Measurements from ENCODE around the gene IGFBPL1. TPM values are rescaled to one million over a fixed set of nuclear protein-coding genes. Genes with fewer than 3 reads are reported as not detected.

Gene IGFBPL1
- total RNA-seq, 1 donor from 2014 or later: not detected

DNA sequence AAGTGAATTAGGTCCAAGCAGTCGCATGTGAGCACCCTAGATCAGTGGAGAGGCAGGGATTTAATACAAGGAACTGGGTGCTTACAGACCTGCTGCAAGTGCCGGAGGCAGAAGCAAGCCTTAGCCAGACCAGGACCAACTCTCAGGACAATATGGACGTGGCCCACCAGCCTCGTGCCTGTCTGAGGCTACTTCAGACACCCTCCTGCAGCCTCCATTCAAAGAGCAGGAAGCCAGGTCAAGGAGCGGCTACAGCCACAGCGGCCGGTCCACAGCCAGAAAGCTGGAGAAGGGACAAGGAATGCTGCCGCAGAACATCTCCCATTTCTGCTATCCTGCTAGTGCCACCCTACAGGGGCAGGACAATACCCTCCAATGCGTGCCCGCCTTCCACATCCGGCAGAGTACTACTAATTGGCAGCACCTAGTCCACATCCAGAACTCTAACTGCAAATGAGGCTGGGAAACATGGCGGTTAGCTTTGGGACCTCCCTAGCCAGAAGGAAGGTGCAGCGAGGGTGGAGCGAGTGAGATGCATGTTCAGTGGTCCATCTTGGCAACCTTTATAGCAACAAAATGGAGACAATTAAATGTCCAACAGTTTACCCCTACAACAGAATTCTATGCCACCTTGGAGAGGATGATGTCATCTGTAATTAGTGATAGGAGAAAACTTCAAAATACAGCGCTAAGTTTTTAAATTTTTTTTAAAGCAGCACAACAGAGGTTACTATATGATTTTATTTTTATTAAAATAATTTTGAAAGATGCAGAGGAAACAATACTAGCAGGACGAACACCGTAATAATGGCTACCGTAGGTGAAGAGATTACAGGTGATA, 32.8 kb downstream of the IGFBPL1 start:
- DNase-seq (ENCODE audit: extremely low spot score in 2 of 2): no peak
- no peak overlapping the region for H3K27ac ChIP-seq
- H3K27me3 ChIP-seq: no peaks in the 10 kb centered on the region
- H3K36me3 ChIP-seq: peaks cover 0 to 9% of the 10 kb centered on the region in 2 donors
- no peak for TF ChIP-seq POLR2A (IDR thresholded peaks at IDR 0.05)
- TF ChIP-seq POLR2AphosphoS5 (IDR thresholded peaks at IDR 0.05; ENCODE audit: insufficient read depth in 1 of 2, low read depth in 1 of 2): no peak
- TF ChIP-seq, protein P1, sequence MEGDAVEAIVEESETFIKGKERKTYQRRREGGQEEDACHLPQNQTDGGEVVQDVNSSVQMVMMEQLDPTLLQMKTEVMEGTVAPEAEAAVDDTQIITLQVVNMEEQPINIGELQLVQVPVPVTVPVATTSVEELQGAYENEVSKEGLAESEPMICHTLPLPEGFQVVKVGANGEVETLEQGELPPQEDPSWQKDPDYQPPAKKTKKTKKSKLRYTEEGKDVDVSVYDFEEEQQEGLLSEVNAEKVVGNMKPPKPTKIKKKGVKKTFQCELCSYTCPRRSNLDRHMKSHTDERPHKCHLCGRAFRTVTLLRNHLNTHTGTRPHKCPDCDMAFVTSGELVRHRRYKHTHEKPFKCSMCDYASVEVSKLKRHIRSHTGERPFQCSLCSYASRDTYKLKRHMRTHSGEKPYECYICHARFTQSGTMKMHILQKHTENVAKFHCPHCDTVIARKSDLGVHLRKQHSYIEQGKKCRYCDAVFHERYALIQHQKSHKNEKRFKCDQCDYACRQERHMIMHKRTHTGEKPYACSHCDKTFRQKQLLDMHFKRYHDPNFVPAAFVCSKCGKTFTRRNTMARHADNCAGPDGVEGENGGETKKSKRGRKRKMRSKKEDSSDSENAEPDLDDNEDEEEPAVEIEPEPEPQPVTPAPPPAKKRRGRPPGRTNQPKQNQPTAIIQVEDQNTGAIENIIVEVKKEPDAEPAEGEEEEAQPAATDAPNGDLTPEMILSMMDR (IDR thresholded peaks at IDR 0.05): no peak
- H3K4me1 ChIP-seq: peaks cover 16% of the 10 kb centered on the region
- intact Hi-C loops (cut with DNase I): no loop called here
- peak overlapping the region in 1 of 2 donors; percentile 58 for H3K4me3 ChIP-seq
- no peaks in the 10 kb centered on the region for H3K9me3 ChIP-seq

DNA sequence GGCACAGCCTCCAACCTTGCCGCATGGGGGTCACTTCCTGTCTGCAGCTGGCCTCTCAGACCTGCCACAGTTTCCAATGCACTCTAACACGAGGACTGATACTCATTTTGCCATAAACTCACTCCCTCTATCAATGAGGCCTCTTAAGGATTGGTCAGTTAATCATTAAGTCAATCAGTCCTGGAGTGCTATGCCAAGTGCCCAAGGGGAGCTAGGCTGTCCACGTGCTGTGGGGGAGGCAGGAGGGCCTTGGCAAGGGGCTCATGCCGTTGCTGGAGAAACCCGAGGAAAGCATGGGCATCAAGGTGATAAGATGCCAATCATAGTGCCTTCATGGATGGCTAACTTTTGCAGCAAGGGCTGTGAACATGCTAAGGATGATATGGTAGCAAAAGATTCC, 33.4 kb downstream of the IGFBPL1 start:
- no peak for TF ChIP-seq POLR2A (IDR thresholded peaks at IDR 0.05)
- TF ChIP-seq, protein P1 (IDR thresholded peaks at IDR 0.05): no peak
- no peak for TF ChIP-seq POLR2AphosphoS5 (IDR thresholded peaks at IDR 0.05; ENCODE audit: insufficient read depth in 1 of 2, low read depth in 1 of 2)
- Histone ChIP-seq H3K27me3 (no peaks in the 10 kb centered on the region), H3K9me3 (no peaks in the 10 kb centered on the region), H3K27ac (peak overlapping the region; percentile 52), H3K36me3 (peaks cover 0 to 2% of the 10 kb centered on the region in 2 donors), H3K4me3 (no peak overlapping the region), H3K4me1 (peaks cover 16% of the 10 kb centered on the region)
- intact Hi-C loops (cut with DNase I): no loop called here
- DNase-seq (ENCODE audit: extremely low spot score in 2 of 2): no peak

DNA sequence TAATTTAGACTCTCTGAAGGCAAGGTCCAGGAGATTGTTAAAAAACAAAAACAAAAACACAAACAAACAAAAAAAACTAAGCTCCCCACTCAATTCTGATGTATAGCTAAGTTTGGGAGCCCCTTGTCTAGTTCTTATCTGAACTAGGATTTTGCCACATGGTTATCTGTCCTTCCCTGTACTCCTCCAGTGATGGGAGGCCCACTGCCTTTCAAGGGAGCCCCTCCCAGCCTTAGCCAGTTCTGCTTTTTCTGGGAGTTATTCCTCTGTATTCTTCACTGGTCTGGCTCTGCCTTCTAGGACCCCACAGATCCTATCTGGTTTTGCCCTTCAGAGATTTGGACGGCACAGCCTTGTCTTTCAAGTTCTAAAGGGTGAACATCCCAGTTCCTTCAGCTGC, 33.8 kb downstream of the IGFBPL1 start:
- H3K4me1 ChIP-seq: peaks cover 16% of the 10 kb centered on the region
- intact Hi-C loops (cut with DNase I): no loop called here

DNA sequence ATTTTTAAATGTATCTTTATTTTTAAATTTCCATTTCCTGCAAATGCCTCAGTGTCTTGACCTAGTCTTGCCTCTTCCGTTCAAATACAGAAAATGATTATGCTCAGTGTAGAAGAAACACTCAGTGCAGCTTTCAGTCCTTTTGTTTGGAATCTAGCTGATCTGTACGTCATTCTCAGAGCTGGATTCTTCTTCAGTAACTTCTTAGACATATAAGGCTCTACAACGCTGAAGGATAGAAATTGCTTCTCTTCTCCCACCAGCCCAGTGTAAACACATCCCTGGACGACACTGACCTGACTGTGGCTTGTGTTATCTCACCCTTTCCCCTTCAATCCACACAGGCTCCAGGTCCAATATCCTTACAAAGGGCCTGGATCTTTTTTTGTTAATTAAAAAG, 34.9 kb downstream of the IGFBPL1 start:
- TF ChIP-seq, protein P1 (IDR thresholded peaks at IDR 0.05): no peak
- TF ChIP-seq POLR2A (IDR thresholded peaks at IDR 0.05): no peak
- no peak for TF ChIP-seq POLR2AphosphoS5 (IDR thresholded peaks at IDR 0.05; ENCODE audit: insufficient read depth in 1 of 2, low read depth in 1 of 2)
- DNase-seq (ENCODE audit: extremely low spot score in 2 of 2): no peak
- intact Hi-C loops (cut with DNase I): no loop called here
- Histone ChIP-seq H3K9me3 (no peaks in the 10 kb centered on the region), H3K27me3 (no peaks in the 10 kb centered on the region), H3K27ac (peak overlapping the region; percentile 33), H3K4me1 (peaks cover 16% of the 10 kb centered on the region), H3K4me3 (no peak overlapping the region), H3K36me3 (no peaks in the 10 kb centered on the region)

More for the DNA sequence above, 33.8 kb downstream of the IGFBPL1 start:
- H3K9me3 ChIP-seq: no peaks in the 10 kb centered on the region
- H3K27ac ChIP-seq: peak overlapping the region; percentile 52
- TF ChIP-seq POLR2A (IDR thresholded peaks at IDR 0.05) (no peak), POLR2AphosphoS5 (IDR thresholded peaks at IDR 0.05; ENCODE audit: insufficient read depth in 1 of 2, low read depth in 1 of 2) (no peak)
- TF ChIP-seq, protein P1 (IDR thresholded peaks at IDR 0.05): no peak
- H3K36me3 ChIP-seq: no peaks in the 10 kb centered on the region
- H3K27me3 ChIP-seq: no peaks in the 10 kb centered on the region
- no peak for DNase-seq (ENCODE audit: extremely low spot score in 2 of 2)
- no peak overlapping the region for H3K4me3 ChIP-seq

All from vagina (tissue), 2 donors.